Measurements from ENCODE around the gene PARVA. TPM values are rescaled to one million over a fixed set of nuclear protein-coding genes. Genes with fewer than 3 reads are reported as not detected.

Gene PARVA
- total RNA-seq, 1 experiment from 2014 or later, result 18.1 TPM

GRCh38 chr11:12505183-12505582 is 127.8 kb downstream of the PARVA start:
- H4K5ac ChIP-seq (ENCODE audit: insufficient read length, low read depth, low read length), result no peak overlapping the region
- peaks cover 0 to under 1% (median 0%) of the 10 kb centered on the region in 3 experiments; a peak in 1 of 7 replicates for H3K36me3 Mint-ChIP-seq (ENCODE audit: insufficient read depth in 1 of 3, low read depth in 3 of 3)

More at GRCh38 chr11:12505183-12505582, 127.8 kb downstream of the PARVA start:
- no peak overlapping the region for H2AFZ ChIP-seq (ENCODE audit: low read length)
- H2BK5ac ChIP-seq (ENCODE audit: insufficient read length, low read length), result no peak overlapping the region
- no CpG with 5 or more reads among the region's 2 CpGs for WGBS (ENCODE audit: extremely low coverage, insufficient read length, low lambda C conversion rate)
- no peak for TF ChIP-seq CTCF (conservative IDR thresholded peaks at IDR 0.05)
- H3K18ac ChIP-seq (ENCODE audit: insufficient read length, low read depth, low read length), result no peak overlapping the region
- H3K4me1 ChIP-seq (ENCODE audit: insufficient read depth, low read length), result peaks cover 2% of the 10 kb centered on the region; the same call in 1 of the 2 replicates
- Mint-ChIP-seq H3K9me3 (no peaks in the 10 kb centered on the region), H3K4me1 (peaks cover 10 to 22% of the 10 kb centered on the region in 2 experiments), H3K4me3 (no peak overlapping the region), H3K27me3 (ENCODE audit: low read depth) (no peaks in the 10 kb centered on the region), H3K27ac (no peak overlapping the region)
- H4K91ac ChIP-seq (ENCODE audit: insufficient read length, low read depth, low read length), result no peak overlapping the region
- no peak overlapping the region for H3K4me2 ChIP-seq (ENCODE audit: insufficient read depth, insufficient read length, low read length)
- H3K79me2 ChIP-seq (ENCODE audit: insufficient read depth, low read length), result no peaks in the 10 kb centered on the region
- H2AK5ac ChIP-seq (ENCODE audit: insufficient read length, low read length), result no peak overlapping the region
- H3K27me3 ChIP-seq (ENCODE audit: insufficient read depth, low read length), result no peaks in the 10 kb centered on the region
- no peak overlapping the region for H3T11ph ChIP-seq (ENCODE audit: low read length)
- H2BK15ac ChIP-seq (ENCODE audit: low read depth, low read length), result no peak overlapping the region
- no peak overlapping the region for H2BK120ac ChIP-seq (ENCODE audit: low read depth, low read length, poor library complexity, severe bottlenecking)
- no peak overlapping the region for H3K27ac ChIP-seq (ENCODE audit: insufficient read length, low read depth, low read length)
- no peak overlapping the region for H3K56ac ChIP-seq (ENCODE audit: insufficient read length, low read depth, low read length)
- no peak overlapping the region for H3K23ac ChIP-seq (ENCODE audit: insufficient read length, low read depth, low read length)
- H2BK12ac ChIP-seq (ENCODE audit: insufficient read length, low read depth, low read length), result no peak overlapping the region
- no peak overlapping the region for H3K9ac ChIP-seq (ENCODE audit: extremely low read depth, insufficient read length, low read length)
- no peaks in the 10 kb centered on the region for H3K23me2 ChIP-seq (ENCODE audit: insufficient read length, low read depth, low read length, poor library complexity, severe bottlenecking)
- no peak overlapping the region for H3K4ac ChIP-seq (ENCODE audit: low read depth, low read length)
- no peaks in the 10 kb centered on the region for H4K20me1 ChIP-seq (ENCODE audit: control insufficient read depth, insufficient read depth, insufficient read length)
- no peak overlapping the region for H2BK20ac ChIP-seq (ENCODE audit: low read depth, low read length, poor library complexity, severe bottlenecking)
- no peaks in the 10 kb centered on the region for H3K79me1 ChIP-seq (ENCODE audit: insufficient read depth, low read depth, low read length, poor library complexity, severe bottlenecking)
- DNase-seq, result no peak
- no peak overlapping the region for H3K14ac ChIP-seq (ENCODE audit: insufficient read depth, low read length)
- no peaks in the 10 kb centered on the region for H3K9me3 ChIP-seq (ENCODE audit: control insufficient read depth, low read depth, low read length)
- H4K8ac ChIP-seq (replicated peaks; ENCODE audit: insufficient read length, low read depth, low read length), result no peak overlapping the region
